ENCODE data around the gene TBL1X.
"Not testable (repeated sequence)": the region's sequence is repeated elsewhere in the genome, so short reads cannot be mapped to it uniquely, and the experiment has no call there.

Gene TBL1X

DNA sequence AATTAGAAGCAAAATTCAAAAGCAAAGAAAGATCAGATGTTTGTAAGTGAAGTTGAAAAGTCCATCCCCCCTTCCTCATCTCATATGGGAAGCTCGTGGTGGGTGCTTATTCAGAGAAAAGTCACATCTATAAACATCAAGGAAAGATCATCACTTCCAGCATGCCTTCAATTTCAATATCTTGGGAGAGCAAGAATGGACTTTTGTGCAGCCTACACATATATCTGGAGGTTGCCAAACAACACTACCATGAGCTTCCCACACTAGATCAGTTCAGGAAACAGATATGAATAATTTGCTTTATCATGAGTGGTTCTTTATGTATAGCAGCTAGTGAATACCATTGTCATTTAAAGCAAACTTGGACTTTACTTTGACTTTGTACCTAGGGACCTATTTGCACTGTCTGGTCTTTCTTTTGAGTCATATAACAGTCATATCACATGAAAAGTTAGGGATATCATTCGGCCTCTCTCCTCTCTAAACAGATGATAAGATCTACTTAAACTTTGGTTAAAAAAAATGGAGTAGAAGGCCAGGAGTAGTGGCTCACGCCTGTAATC lies 5.6 kb upstream of the TBL1X start:
- no peak for DNase-seq (ENCODE audit: low spot score)

DNA sequence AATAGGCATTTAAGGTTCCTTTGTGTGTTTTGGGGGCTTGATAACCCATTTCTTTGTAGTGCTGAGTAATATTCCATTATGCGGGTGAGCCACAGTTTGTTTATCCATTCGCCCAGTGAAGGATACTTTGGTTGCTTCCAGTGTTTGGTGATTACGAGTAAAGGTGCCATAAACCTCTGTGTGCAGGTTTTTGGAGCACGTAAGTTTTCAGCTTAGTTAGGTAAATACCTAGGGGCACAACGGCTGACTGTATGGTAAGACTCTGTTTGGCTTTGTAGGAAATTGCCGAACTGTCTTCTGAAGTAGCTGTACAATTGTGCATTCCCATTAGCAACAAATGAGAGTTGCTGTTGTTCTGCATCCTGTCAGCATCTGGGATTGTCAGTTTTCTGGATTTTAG lies 3.8 kb upstream of the TBL1X start:
- no peak for DNase-seq (ENCODE audit: low spot score)

DNA sequence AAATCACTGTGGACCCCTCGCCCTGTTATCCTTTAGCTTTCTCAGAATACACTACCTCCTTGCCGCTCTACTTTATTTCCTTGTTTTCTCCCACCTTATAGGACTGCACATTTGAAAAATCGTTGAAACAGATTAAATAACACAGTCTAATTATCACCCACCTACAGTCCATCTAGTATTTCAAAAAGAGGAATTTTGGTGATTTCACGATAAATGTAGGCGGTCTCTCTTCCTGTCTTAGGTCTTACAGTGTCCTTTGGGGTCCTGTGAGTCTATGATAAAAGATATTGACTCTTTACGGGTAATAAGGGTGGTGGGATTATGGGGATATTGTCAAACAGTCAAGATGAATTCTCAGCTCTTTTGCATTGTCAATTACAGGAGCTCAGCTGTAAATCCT lies 2.4 kb upstream of the TBL1X start:
- no peak for DNase-seq (ENCODE audit: low spot score)

DNA sequence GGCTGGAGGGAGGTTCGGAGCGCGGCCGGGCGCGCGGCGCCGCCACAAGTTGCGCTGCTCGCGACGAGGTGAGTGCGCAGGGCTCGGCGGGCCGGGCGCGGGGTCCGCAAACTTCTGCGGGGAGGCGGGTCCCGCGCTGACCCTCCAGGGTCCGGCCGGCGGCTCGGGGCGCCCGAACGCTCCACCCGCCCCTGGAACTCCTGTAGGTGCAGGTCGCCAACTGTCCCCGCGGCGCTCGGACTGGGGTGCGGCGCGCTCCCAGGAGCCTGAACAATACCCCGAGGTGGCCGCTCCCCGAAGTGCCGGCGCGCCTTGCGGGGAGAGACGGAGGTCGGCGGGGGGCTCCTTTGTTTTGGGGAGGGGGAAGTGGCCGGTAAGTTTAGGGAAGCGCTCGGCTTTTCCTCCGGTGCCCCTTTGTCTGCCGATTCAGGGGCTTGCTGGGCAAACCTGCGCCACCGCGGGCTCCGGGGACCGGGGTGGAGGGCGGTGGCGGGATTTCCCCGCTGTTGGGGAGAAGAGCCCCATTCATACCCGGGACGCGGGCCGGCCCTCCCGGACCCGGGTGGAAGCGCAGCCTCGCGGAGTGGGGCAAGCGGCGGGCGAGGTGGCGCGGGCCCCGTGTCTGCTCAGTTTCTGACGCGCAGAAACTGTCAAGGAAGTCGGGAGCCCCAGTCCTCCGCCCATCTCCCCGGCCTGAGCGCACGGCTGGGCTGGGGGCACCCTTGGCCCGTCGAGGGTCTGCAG lies 694 bp downstream of the TBL1X start:
- DNase-seq (ENCODE audit: low spot score) = no peak

DNA sequence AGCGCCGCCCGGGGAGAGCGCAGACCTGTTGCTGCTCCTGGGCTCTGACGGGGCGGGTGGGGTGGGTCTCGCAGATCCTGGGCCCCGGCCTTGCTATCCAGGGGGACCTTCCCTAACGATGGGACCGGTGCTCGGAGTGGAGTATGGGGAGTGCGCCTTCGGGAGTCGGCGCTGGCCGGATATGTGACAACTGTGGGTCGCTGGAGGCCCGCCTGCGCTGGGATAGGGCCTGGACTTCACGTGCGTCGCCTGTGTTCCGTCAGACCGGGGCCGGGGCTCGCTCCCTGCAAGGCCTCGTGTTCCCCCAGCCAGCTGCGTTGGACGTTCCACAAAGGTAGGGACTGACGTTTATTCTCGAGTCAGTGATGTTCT lies 1.3 kb downstream of the TBL1X start:
- no peak for DNase-seq (ENCODE audit: low spot score)

DNA sequence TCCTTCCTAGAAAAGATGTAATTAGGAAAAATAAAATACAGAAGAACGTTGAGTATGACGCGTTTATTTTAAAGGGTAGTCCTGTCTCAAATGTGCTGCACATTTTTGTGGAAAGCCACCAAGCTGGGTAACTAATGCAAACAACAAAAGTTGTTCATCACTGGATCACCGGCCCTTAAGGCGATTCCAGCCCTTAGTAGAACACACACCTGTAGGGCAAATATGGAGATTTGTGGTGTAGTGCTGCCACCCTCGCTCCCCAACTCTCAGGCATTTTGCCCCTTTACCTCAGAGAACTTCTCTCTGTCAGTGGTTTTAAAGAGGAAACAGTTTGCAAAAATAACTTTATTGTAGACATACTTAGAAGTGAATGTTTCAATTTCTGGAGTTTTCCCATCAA lies 1.9 kb downstream of the TBL1X start:
- DNase-seq (ENCODE audit: low spot score) = no peak

DNA sequence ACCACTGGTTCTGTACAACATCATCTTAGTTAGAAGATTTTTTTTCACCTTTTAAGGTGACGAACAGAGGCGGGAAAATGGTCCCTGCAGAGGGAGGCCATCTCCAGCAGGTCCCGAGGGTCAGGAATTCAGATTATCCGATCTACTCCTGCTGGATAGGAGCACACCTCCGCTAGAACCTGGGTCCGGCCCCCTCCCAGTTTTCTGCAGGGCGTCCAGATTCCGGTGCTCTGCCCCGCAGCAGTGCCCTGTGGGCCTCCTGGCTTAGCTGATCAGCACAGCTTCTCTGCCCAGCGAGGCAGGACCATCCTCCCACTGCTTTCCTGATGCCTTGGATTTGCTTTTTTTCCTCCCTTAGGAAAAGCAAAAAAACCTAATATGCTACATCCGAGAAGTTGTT lies 2.3 kb downstream of the TBL1X start:
- no peak for DNase-seq (ENCODE audit: low spot score)

DNA sequence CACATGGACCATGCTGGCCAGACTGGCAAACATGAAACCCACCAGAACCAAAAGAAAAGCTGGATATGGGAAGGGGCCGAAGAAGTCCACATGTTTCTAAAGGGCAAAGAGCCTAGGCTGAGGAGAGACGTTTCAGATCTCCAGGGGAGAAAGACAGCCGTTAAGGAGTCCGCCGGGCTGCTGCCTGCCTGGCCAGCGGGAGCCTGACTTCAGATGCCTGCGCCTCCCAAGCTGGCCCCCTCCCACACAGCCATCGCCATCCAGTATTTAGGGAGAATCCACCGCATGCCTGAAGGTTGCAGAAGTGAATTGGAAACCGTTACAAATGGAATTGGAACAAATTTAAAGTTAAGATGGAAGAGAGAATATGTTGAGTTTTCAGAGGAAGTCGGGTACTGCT lies 2.9 kb downstream of the TBL1X start:
- no peak for DNase-seq (ENCODE audit: low spot score)

DNA sequence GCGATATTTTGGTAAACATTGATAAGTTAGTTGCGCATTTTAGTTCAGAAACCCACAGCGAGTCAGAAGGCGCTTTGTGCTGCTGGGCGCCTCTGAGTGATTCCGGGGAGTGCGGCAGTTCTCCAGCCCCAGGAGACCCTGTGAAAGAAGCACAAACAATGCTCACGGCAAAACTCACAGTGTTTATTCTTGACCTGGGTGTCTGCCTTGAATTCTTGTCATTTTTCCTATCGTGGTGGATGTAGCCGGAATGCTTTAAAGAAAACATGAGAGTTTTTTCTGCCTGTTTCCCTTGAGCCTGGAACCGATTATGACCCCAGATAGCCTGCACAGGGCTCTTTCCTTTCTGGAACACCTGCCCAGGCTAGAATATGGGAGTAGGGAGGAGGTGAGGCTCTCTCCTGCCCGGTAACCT lies 6.7 kb downstream of the TBL1X start:
- DNase-seq (ENCODE audit: low spot score) = no peak

DNA sequence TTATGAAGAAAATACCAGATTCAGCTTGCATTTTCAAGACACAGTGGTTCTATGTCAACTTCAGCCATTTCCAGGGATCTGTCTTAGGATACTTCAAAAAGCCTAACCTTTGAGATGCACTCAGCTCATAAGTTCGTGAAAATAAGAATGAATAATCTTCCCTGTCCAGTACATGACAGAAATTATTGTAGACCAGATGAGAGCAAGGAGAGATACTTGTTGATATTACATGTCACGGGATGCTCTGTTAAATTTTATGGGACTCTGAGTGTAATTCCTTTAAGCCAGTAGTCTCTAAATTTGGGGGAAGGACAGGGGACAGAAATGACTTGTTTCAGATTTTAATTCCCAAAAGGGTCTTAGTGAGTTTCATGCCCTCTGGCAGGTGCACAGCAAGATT lies 8.8 kb downstream of the TBL1X start:
- DNase-seq (ENCODE audit: low spot score) = no peak

DNA sequence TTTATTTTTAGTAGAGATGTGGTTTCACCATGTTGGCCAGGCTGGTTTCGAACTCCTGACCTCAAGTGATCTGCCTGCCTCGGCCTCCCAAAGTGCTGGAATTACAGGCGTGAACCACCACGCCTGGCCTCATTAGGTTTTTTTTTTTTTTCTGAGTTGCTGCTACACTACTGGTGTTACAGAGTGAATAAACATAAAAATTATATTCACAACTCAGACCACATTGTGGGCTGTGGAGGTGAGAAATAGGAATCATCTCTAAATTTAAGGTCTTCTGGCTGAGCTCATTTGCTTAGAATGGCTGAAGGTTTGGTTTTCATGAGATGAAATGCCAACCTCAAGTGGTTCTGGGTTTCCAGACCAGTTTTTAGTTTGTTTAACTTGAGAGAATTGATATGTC lies 10.6 kb downstream of the TBL1X start:
- DNase-seq (ENCODE audit: low spot score) = not testable (repeated sequence)

DNA sequence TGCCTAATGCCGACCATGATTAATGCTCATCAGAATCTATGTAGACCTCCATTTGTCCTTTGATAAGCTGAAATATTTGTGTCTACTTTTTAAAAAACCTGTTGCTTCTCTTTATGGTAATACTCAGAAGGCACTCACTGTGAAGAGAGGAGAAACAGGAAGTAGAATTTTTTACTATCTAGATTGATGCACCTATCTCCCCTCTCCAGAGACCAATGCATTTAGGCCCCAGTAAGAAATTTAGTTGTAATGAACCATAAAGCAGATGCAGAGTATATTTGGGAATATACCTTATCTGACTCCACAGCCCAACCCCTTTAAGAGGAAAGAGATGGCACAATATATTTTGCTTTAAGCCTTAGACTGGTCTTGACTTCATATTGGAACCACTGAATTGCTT lies 11.1 kb downstream of the TBL1X start:
- DNase-seq (ENCODE audit: low spot score) = no peak

DNA sequence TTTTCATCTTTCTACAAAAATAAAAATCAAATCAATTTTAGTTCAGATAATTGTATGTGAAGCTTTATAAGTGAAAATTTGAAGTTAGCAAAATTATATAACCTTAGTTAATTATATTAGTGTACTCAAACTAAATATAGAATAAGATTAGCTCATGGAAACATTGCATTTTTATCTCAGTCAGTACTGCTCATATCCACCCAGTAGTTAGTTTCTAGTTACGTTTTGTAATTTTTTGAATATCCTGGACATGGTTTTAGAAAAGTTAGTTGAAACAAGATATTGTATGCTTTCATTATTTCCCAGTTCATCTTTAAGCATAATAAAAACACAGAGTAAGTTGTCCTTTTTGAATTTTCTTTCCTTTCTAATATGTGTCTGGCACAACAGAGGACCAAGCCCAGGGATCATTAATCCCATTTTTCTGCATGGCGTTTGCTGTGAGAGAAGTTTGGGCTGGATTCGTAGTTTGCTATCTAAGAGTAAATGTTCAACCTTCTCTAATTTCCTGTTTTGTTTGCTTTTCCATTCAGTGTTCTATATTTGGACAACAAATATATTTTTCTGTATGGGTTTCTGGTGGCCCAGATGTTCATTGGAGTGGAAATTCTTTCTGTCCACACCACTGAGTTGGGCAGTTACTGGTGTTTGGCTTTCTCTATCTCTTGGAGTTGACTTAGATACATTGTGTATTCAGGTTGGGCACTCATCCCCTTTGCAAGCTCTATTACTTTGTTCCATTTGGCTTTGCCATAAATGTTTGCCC lies 12.1 kb downstream of the TBL1X start:
- DNase-seq (ENCODE audit: low spot score) = no peak

DNA sequence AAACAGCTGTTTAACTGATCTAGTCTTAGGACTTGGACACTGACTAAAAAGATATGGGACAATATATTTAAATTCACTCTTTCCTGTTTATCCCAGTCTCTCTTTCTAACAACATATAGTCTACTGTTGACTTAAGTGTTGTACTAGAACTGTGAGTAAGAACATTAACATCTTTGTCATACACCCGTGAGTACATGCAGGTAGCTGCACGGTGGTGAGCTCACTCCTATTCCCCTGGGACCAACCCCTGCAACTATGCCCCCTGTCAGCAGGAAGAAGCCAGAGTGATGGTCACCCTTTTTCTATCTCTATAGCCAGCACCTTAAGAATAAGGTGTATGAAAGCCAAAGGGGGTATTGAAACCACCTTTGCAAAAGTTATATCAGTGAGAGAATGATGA lies 17.6 kb downstream of the TBL1X start:
- DNase-seq (ENCODE audit: low spot score) = no peak

DNA sequence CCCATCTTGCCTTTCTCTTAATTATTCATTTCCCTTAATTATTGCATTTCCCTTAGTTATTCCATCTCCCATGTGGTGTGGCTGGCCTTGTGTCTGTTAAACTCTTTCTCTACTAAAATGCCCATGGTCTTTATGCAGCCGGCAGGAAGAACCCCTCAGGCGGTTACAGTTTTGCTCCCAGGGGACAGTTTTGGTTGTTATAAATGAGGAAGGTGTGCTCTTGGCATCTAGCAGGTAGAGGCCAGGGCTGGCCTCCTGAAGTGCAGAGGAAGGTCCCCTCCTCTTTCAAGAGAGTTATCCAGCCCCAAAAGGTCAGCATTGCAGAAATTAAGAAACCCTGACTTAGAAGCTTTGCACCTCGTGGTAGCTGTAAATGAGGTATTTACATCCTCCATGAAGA lies 18.0 kb downstream of the TBL1X start:
- DNase-seq (ENCODE audit: low spot score) = no peak

DNA sequence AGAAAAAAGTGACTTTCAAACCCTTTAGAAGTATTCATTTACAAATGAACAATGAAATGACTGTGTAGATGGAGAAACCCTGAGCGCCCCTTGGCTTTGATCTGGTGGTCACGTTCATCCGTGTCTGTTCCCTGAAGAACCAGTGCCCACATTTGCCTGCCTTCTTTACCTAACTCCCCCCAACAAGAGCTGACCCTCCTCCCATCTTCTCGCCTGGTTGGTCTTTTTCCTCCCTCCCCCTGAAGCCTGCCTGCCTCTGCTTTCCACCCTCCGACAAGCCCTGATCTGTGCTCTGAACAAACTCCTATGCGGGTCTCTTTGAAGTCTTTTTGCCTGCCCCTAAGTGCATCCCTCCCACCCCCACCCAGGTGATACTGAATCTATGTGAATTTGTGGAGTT lies 18.5 kb downstream of the TBL1X start:
- DNase-seq (ENCODE audit: low spot score) = no peak

DNA sequence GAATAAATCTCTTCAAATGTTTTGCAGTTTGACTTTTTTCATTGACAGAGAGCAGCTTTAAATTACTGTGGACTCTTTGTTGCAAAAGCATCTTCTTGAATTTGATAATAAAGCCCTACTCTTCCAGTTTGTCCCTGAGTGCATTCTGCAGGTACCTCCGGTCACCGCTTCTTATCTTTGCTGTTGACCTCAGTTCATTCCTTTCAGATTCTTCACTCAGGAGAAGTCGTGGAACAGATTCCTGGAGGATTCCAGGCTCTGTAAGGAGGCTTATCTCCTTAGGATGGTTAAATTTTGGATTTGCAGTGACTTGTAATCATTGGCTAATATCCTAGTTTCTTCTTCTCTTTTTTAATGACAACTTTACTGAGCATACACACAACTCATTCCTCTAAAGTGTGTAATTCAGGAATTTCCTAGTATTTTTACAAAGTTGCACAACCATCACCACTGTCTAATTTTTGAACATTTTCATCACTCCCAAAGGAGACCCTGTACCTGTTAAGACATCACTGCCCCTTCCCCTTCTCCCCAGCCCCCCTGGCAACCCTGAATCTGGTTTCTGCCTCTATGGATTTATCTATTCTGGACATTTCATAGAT lies 22.0 kb downstream of the TBL1X start:
- DNase-seq (ENCODE audit: low spot score) = no peak

DNA sequence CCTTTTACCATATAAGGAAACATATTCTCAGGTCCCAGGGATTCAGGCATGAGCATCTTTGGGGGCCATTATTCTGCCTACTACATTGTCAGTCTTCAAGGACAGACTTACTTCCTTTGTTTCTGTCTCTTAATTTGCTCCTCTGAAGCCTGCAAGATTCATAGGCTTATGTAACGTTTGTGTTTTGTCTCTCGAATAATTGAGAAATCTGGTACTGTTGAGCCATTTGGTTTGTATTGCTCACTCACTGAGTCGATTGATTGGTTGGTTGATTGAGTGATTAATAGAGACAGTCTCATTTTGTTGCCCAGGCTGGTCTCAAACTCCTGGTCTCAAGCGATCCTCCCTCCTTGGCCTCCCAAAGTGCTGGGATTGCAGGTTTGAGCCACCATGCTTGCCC lies 23.7 kb downstream of the TBL1X start:
- no peak for DNase-seq (ENCODE audit: low spot score)

DNA sequence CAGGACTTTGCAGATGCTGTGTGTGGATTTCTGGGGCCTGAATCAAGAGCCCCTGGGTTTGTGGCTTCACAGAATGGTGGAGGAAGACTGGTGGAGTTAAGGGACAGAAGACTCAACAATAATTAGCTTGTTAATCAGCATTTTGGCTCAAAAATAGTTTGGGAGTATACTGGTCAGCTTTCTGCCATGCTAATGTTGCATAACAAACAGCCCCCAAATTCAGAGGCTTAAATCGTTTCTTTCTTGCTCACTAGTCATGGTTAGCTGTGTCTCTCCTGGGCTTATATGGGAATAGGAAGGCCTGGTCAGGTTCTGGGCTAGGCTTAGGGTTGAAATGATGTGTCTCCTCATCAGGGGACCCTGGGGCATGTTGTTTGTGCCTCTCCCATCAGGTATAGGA lies 24.4 kb downstream of the TBL1X start:
- no peak for DNase-seq (ENCODE audit: low spot score)

DNA sequence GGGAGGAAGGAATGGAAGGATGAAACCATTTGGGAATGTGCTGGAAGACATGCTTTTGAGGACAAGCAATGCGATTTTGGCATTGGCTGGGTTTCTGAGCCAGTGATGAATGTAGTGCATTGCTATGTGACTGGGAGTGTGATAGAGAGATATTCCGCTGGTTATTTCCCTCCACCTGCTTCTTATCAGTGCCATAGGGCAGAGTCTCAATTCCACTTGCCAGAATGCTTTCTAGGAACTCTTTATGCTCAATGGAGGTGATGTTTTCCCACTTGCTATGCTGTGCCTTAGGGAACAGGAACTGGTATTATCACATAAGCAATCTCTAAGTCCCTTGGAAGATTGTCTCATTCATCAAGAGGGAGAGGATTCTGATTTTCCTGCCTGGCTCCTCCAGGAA lies 28.0 kb downstream of the TBL1X start:
- DNase-seq (ENCODE audit: low spot score) = no peak

DNA sequence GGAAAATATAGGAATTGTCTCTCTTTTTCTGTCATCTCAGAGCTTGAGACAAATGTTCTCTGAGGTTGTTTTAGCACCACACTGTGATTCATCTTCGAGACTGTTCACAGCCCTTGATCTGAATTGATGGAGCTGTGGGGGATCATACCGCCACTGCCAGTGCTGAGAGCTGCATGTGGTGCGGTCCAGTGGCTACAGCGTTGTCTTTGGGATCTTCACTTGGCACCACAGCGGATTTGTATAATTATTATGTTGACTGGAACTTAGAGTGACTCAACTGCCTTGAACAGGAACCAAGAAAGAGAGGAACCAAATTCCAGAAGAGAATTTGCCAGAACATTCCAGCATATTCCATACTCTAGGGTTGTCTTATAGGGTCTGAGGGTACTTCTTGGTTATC lies 29.1 kb downstream of the TBL1X start:
- no peak for DNase-seq (ENCODE audit: low spot score)

DNA sequence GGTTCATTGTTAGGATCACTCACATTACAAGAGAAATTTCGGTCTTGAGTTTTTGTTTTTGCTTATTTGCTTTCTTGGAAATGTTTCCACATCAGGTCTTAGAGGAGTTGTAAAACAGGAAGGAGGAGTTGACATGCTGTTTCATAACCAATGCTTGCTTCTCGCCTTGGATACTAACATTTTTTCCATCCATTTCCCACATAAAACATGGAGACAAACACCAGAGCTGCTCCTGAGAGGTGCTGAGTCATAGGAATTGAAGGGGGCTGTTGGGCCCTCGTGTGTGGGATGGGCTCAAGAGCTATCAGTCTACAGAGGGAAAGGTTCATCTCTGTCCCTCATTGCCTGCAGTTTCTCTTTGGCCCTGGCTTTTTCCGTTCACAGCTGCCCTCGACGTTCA lies 29.9 kb downstream of the TBL1X start:
- no peak for DNase-seq (ENCODE audit: low spot score)

DNA sequence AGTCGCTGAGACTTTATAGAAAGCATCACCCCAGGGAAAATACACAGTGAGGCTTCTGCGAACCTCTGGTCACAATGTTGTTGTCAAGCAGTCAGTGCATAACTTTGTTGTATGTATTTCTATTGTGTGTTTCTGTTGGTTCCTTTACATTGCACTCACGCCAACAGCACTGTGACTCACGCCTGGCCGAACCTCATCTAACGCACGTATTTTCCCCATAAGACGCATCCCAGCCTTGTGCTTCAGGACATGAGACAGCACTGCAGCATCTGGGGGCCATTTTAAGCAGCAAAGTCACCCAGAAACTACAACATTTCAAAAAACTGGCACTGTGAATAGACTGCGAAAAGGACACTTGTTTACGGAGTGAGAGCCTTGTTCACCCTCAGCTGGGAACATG lies 30.6 kb downstream of the TBL1X start:
- no peak for DNase-seq (ENCODE audit: low spot score)
